Tibial nerve (tissue), 4 donors: ENCODE results near the gene TEX2. TPM values are rescaled to one million over a fixed set of nuclear protein-coding genes. Genes with fewer than 3 reads are reported as not detected.

Experiments
- DNase-seq, 2 donors: peaks; one replicate each; pipeline ENCODE4 v3.0.0-alpha.2; 2019; ENCODE audit warnings: low spot score in 2 of 2
- H3K27ac ChIP-seq, 4 donors: fragments of 200-600 bp; sonication (generic) in 3 of 4; one replicate each; pipeline ENCODE4 v1.5.1; 2017 to 2019; ENCODE audit warnings: mild to moderate bottlenecking in 1 of 4
- H3K27me3 ChIP-seq, 2 donors: fragments of 200-600 bp; sonication (generic) in 1 of 2; one replicate each; pipeline versions ENCODE4 v1.5.1 to v1.6.0; 2017 to 2019
- H3K36me3 ChIP-seq, 3 donors: fragments of 200-600 bp; sonication (generic); one replicate each; pipeline ENCODE4 v1.5.1; 2018 to 2019
- H3K4me1 ChIP-seq, 4 donors: fragments of 200-600 bp; sonication (generic) in 3 of 4; one replicate each; pipeline ENCODE4 v1.5.1; 2017 to 2019
- H3K4me3 ChIP-seq, 4 donors: fragments of 200-600 bp; sonication (generic) in 3 of 4; one replicate each; pipeline ENCODE4 v1.5.1; 2017 to 2019; ENCODE audit warnings: mild to moderate bottlenecking in 1 of 4, moderate library complexity in 1 of 4
- H3K9me3 ChIP-seq, 4 donors: fragments of 200-600 bp; sonication (generic) in 3 of 4; one replicate each; pipeline ENCODE4 v1.5.1; 2017 to 2019
- EP300 ChIP-seq, 2 donors: sonication (generic); formaldehyde crosslinking; IDR thresholded peaks; one replicate each; pipeline ENCODE4 v1.6.1; 2017; ENCODE audit warnings: antibody characterized with exemption in 2 of 2, mild to moderate bottlenecking in 1 of 2
- POLR2A ChIP-seq, 2 donors: fragments of 450-650 bp; IDR thresholded peaks; one replicate each; pipeline ENCODE4 v1.6.1; 2017; ENCODE audit warnings: antibody characterized with exemption in 2 of 2, mild to moderate bottlenecking in 2 of 2, moderate library complexity in 2 of 2
- WGBS, 2 donors: methylation state at CpG; one replicate each; pipeline ENCODE4 v1.1.5; 2018; 5-methylcytosine and 5-hydroxymethylcytosine counted together
- total RNA-seq, 4 donors: library from RNA; depleted of rRNA; stranded (reverse); fragments of >200 nt; gene quantifications; one replicate each; pipeline ENCODE4 v1.1.0, GENCODE V29; 2016
- TF ChIP-seq, protein P1 (sequence below), 5 experiments: fragments of 200-600 bp in 3 of 5; fragments of 450-650 bp in 2 of 5; sonication (generic) in 3 of 5; IDR thresholded peaks; one replicate each; pipeline ENCODE4 v1.5.1; 2016 to 2019; ENCODE audit warnings: antibody characterized with exemption in 5 of 5, mild to moderate bottlenecking in 3 of 5, moderate library complexity in 2 of 5

Gene TEX2
- total RNA-seq, 4 donors from 2014 or later: 32.6 to 110 (median 59.7) TPM

DNA sequence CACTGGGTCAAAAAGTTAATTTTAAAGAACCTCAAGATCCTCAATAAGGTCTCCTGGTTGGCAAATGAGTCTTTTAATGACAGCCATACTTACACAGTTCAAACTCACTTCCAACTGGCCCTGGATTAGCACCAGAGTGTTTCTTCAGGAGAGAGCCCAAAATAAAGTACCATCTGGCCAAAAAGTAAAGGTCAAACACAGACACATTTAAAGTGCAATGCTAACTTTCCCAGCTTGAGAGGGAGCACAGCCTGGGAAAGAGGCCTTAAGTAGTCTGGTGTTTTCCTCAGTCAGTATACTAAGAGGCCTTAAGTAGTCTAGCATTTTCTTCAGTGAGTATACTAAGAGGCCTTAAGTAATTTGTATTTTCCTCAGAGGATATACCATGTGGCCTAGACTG lies 86.5 kb downstream of the TEX2 start:
- Histone ChIP-seq H3K27me3 (no peaks in the 10 kb centered on the region), H3K27ac (peak overlapping the region in 2 of 4 donors; percentile 5 to 82), H3K9me3 (no peaks in the 10 kb centered on the region), H3K4me1 (peaks cover 0 to 41% (median 8%) of the 10 kb centered on the region in 4 donors), H3K4me3 (no peak overlapping the region), H3K36me3 (peaks cover 0 to 33% (median 0%) of the 10 kb centered on the region in 3 donors)
- DNase-seq: no peak
- TF ChIP-seq, protein P1, sequence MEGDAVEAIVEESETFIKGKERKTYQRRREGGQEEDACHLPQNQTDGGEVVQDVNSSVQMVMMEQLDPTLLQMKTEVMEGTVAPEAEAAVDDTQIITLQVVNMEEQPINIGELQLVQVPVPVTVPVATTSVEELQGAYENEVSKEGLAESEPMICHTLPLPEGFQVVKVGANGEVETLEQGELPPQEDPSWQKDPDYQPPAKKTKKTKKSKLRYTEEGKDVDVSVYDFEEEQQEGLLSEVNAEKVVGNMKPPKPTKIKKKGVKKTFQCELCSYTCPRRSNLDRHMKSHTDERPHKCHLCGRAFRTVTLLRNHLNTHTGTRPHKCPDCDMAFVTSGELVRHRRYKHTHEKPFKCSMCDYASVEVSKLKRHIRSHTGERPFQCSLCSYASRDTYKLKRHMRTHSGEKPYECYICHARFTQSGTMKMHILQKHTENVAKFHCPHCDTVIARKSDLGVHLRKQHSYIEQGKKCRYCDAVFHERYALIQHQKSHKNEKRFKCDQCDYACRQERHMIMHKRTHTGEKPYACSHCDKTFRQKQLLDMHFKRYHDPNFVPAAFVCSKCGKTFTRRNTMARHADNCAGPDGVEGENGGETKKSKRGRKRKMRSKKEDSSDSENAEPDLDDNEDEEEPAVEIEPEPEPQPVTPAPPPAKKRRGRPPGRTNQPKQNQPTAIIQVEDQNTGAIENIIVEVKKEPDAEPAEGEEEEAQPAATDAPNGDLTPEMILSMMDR (IDR thresholded peaks at IDR 0.05): no peak
- no peak for TF ChIP-seq EP300 (IDR thresholded peaks at IDR 0.05)
- TF ChIP-seq POLR2A (IDR thresholded peaks at IDR 0.05): no peak

DNA sequence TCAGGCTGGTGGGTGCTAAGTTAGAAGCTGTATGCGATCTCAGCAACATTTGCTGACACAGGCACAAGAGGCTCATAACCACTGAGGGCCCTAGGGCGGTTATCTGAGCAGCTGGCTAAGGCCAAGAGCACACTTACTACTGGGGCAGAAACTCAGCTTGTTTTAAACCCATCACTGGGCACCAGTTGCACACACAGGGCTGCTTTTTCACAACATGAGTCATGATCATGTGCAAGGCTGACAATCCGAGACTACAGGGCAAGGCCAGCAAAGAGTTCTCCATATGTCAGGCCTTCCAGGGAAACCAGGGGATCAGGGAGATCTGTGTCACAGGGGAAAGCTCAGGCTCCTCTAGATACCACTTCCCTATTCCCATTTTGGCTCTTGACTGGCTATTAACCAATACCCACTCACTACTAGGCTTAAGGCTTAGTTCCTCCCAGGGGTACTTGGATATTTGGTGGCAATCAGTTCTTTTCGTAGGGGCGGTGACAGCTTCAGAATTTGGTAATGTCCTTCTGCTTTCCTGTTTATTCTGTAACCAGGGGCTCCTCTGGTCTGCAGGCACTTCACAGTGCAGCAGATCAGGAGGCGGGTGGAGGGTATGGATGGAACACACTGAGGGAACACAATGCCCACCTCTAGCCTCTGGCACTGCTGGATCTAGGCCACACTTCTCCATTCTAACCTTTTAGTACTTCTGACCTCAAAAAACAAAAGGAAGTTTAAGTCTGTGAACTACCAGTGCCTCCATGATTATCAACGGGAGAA lies 88.2 kb downstream of the TEX2 start:
- Histone ChIP-seq H3K9me3 (no peaks in the 10 kb centered on the region), H3K4me1 (peaks cover 0 to 32% (median 7%) of the 10 kb centered on the region in 4 donors), H3K36me3 (peaks cover 0 to 49% (median 0%) of the 10 kb centered on the region in 3 donors), H3K27ac (peak overlapping the region in 3 of 4 donors; percentile 32 to 82 (median 61)), H3K27me3 (no peaks in the 10 kb centered on the region), H3K4me3 (no peak overlapping the region)
- peak in 1 of 2 donors; percentile 53 for DNase-seq
- TF ChIP-seq, protein P1 (IDR thresholded peaks at IDR 0.05): no peak
- peak; percentile 43 to 68 for TF ChIP-seq EP300 (IDR thresholded peaks at IDR 0.05)
- WGBS, 2 donors: 79 to 90% methylated on average over 7 of the region's 7 CpGs

DNA sequence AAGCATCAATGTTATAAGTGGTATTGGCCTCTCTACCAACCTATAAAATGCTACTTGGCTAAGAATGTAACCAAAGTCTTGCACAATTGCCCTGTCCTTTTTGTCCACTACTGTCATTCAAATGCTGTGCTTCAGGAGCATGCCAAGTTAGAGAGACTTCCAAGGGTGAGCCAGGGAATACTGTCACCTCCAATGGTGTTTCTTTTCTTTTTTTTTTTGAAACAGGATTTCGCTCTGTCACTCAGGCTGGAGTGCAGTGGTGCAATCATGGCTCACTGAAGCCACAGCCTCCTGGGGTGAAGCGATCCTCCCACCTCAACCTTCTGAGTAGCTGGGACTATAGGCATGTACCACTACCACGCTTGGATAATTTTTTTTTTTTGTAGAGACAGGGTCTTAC lies 89.4 kb downstream of the TEX2 start:
- peak overlapping the region in 2 of 4 donors; percentile 61 to 78 for H3K27ac ChIP-seq
- WGBS, 2 donors: 91 to 100% methylated on average over 3 of the region's 3 CpGs

DNA sequence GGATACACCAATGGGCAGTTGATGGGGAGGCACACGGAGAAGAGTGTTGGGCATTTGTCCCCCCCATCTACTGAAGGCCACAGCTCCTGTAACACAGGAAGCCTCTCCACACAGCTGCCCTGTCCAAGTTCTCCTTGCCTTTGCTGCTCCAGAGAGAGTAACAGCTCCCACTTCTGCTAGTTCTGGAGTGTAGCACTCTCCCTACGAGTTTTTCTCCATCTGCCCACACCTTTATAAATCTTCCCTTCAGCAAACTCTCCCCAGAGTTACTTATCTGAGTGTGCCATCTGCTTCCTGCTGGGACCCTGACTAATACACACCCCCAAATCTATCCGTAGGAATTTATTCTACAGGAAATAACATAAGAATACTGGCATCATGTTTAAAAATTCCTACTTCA lies 90.5 kb downstream of the TEX2 start:
- no peak overlapping the region for H3K4me3 ChIP-seq
- WGBS, 2 donors: 72 to 77% methylated on average over 3 of the region's 3 CpGs
- H3K36me3 ChIP-seq: peaks cover 0 to 64% (median 0%) of the 10 kb centered on the region in 3 donors
- no peaks in the 10 kb centered on the region for H3K9me3 ChIP-seq
- H3K4me1 ChIP-seq: peaks cover 0 to 26% (median 3%) of the 10 kb centered on the region in 4 donors
- no peaks in the 10 kb centered on the region for H3K27me3 ChIP-seq
- DNase-seq: no peak
- TF ChIP-seq EP300 (IDR thresholded peaks at IDR 0.05): no peak
- no peak overlapping the region for H3K27ac ChIP-seq

More for the DNA sequence above, 89.4 kb downstream of the TEX2 start:
- Histone ChIP-seq H3K4me3 (no peak overlapping the region), H3K27me3 (no peaks in the 10 kb centered on the region), H3K36me3 (peaks cover 0 to 60% (median 0%) of the 10 kb centered on the region in 3 donors), H3K9me3 (no peaks in the 10 kb centered on the region), H3K4me1 (peaks cover 0 to 26% (median 3%) of the 10 kb centered on the region in 4 donors)
- no peak for DNase-seq
- TF ChIP-seq, protein P1 (IDR thresholded peaks at IDR 0.05): no peak
- TF ChIP-seq POLR2A (IDR thresholded peaks at IDR 0.05) (no peak), EP300 (IDR thresholded peaks at IDR 0.05) (no peak)

DNA sequence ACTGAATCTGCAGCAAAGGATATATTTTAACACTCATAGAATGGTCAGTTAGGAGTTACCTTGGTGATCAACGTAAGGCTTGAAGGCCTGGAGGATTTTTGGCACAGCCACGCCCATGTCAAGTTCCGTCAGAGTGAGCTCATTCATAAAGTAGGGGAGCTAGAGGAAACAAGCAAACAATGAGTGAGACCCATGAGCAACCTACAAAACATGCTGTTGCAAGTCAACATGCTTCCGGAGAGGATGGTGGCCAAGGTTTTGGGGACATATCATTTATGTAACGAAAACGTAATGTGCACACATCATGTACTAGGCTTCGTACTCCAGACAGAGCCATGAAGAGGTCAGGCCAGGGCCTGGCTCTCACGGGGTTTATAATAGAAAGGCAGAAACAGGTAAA lies 92.0 kb downstream of the TEX2 start:
- WGBS, 2 donors: 90 to 94% methylated on average over 8 of the region's 8 CpGs

More for the DNA sequence above, 92.0 kb downstream of the TEX2 start:
- Histone ChIP-seq H3K27ac (no peak overlapping the region), H3K27me3 (no peaks in the 10 kb centered on the region), H3K4me3 (no peak overlapping the region), H3K36me3 (peaks cover 0 to 72% (median 0%) of the 10 kb centered on the region in 3 donors), H3K4me1 (peaks cover 0 to 14% (median 3%) of the 10 kb centered on the region in 4 donors), H3K9me3 (no peaks in the 10 kb centered on the region)
- no peak for DNase-seq
- no peak for TF ChIP-seq POLR2A (IDR thresholded peaks at IDR 0.05)
- no peak for TF ChIP-seq EP300 (IDR thresholded peaks at IDR 0.05)
- TF ChIP-seq, protein P1 (IDR thresholded peaks at IDR 0.05): no peak
